OCI-LY1 (cell line): ENCODE data around the gene KRTAP8-1.

Experiments
- EZH2 ChIP-seq: fragments of 200-600 bp; sonication (generic), shearing (Covaris generic); IDR thresholded peaks from 2 replicates; pipeline ENCODE4 v1.8.0; 2017; ENCODE audit warnings: borderline replicate concordance, mixed run types, mild to moderate bottlenecking, antibody characterized with exemption, low read length, moderate library complexity, mixed read lengths
- TF ChIP-seq, protein P1 (sequence below): fragments of 200-600 bp; sonication (generic), shearing (Covaris generic); IDR thresholded peaks from 2 replicates; pipeline ENCODE4 v1.5.1; 2017; ENCODE audit warnings: mild to moderate bottlenecking, antibody characterized with exemption, low read length, moderate library complexity, mixed read lengths

DNA sequence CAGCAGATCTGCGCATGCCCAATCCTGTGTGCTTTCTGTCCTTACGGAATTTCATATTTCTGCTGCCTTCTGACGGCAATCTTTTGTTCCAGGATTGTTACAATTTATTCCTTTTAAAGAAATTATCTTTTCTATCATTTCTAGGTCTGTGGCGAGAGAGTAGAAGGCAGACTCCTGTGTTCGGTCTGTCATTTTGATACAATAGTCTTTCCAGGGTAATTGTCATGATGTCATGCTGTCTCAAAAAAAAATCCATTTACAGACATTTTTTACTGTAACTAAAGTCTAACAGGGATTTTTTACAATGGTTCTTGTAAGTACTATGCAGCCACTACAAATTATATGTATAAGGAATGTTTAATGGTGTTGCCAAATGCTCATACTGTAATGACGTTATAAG, 25.5 kb upstream of the KRTAP8-1 start:
- TF ChIP-seq, protein P1, sequence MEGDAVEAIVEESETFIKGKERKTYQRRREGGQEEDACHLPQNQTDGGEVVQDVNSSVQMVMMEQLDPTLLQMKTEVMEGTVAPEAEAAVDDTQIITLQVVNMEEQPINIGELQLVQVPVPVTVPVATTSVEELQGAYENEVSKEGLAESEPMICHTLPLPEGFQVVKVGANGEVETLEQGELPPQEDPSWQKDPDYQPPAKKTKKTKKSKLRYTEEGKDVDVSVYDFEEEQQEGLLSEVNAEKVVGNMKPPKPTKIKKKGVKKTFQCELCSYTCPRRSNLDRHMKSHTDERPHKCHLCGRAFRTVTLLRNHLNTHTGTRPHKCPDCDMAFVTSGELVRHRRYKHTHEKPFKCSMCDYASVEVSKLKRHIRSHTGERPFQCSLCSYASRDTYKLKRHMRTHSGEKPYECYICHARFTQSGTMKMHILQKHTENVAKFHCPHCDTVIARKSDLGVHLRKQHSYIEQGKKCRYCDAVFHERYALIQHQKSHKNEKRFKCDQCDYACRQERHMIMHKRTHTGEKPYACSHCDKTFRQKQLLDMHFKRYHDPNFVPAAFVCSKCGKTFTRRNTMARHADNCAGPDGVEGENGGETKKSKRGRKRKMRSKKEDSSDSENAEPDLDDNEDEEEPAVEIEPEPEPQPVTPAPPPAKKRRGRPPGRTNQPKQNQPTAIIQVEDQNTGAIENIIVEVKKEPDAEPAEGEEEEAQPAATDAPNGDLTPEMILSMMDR: no peak
- TF ChIP-seq EZH2: no peak
